ENCODE results near the gene MYH10.

- no peak for TF ChIP-seq CTCF (IDR thresholded peaks at IDR 0.05; ENCODE audit: low read length)
- TF ChIP-seq EZH2 (IDR thresholded peaks at IDR 0.05; ENCODE audit: borderline replicate concordance, low read length) = no peak
These were observed 152.6 kb downstream of the MYH10 start for GRCh38 chr17:8477715-8478441.

Data from OCI-LY1 (cell line).